NK-92 treated with Interleukin-12 subunit alpha and Interleukin-12 subunit beta, amount 100 ng/mL, for 24 hours (cell line): ENCODE measurements around the gene STRIP2.
"Not testable (repeated sequence)": the region's sequence is repeated elsewhere in the genome, so short reads cannot be mapped to it uniquely, and the experiment has no call there.

Experiments
- DNase-seq: peaks from one replicate; lab custom pipeline; 2025; lab: John Stamatoyannopoulos, UW

The STRIP2 gene

GRCh38 chr7:129456421-129456820, 22.2 kb downstream of the STRIP2 start:
- DNase-seq, result no peak

- no peak for DNase-seq
Observed at GRCh38 chr7:129457101-129457500, 22.9 kb downstream of the STRIP2 start.

- no peak for DNase-seq
Observed at GRCh38 chr7:129458171-129458570, 23.9 kb downstream of the STRIP2 start.

- no peak for DNase-seq
Observed at GRCh38 chr7:129461809-129462208, 27.6 kb downstream of the STRIP2 start.

- no peak for DNase-seq
Observed at GRCh38 chr7:129462420-129462819, 28.2 kb downstream of the STRIP2 start.

GRCh38 chr7:129464194-129464593, 30.0 kb downstream of the STRIP2 start:
- no peak for DNase-seq

- DNase-seq, result no peak
Observed at GRCh38 chr7:129465080-129465479, 30.8 kb downstream of the STRIP2 start.

- no peak for DNase-seq
Observed at GRCh38 chr7:129466796-129467195, 32.6 kb downstream of the STRIP2 start.

- DNase-seq, result no peak
Observed at GRCh38 chr7:129468087-129468486, 33.9 kb downstream of the STRIP2 start.

GRCh38 chr7:129468547-129468946, 34.3 kb downstream of the STRIP2 start:
- DNase-seq, result no peak

- DNase-seq, result no peak
Observed at GRCh38 chr7:129469930-129470329, 35.7 kb downstream of the STRIP2 start.

- no peak for DNase-seq
Observed at GRCh38 chr7:129470411-129470810, 36.2 kb downstream of the STRIP2 start.

GRCh38 chr7:129471402-129471827, 37.2 kb downstream of the STRIP2 start:
- DNase-seq, result no peak

GRCh38 chr7:129475931-129476330, 41.7 kb downstream of the STRIP2 start:
- DNase-seq, result not testable (repeated sequence)

GRCh38 chr7:129476398-129476797, 42.2 kb downstream of the STRIP2 start:
- DNase-seq, result not testable (repeated sequence)

GRCh38 chr7:129479831-129480230, 45.6 kb downstream of the STRIP2 start:
- DNase-seq, result no peak

GRCh38 chr7:129480674-129481363, 46.6 kb downstream of the STRIP2 start:
- DNase-seq, result no peak

GRCh38 chr7:129481376-129481775, 47.1 kb downstream of the STRIP2 start:
- not testable (repeated sequence) for DNase-seq

- DNase-seq, result no peak
Observed at GRCh38 chr7:129482781-129483180, 48.5 kb downstream of the STRIP2 start.

GRCh38 chr7:129489491-129489890, 55.3 kb downstream of the STRIP2 start:
- DNase-seq, result no peak

- DNase-seq, result no peak
Observed at GRCh38 chr7:129492391-129492790, 58.2 kb downstream of the STRIP2 start.

- DNase-seq, result no peak
Observed at GRCh38 chr7:129493555-129493954, 59.3 kb downstream of the STRIP2 start.

GRCh38 chr7:129494041-129494440, 59.8 kb downstream of the STRIP2 start:
- no peak for DNase-seq

- DNase-seq, result no peak
Observed at GRCh38 chr7:129495987-129496386, 61.8 kb downstream of the STRIP2 start.
